HCT116 (cell line): ENCODE data around the gene SEC23A. TPM values are rescaled to one million over a fixed set of nuclear protein-coding genes. Genes with fewer than 3 reads are reported as not detected.

Experiments used
- ATAC-seq: fragments of 200-7000 bp; cut with Tn5 transposase; 2 replicates; pipeline ENCODE4 v1.9.1; 2020; ENCODE audit warnings: mild to moderate bottlenecking, moderate library complexity
- BruUV-seq: library from RNA; stranded (reverse); fragments of 400-500 nt; replicated peaks from 2 replicates; lab custom pipeline; 2021; lab: Mats Ljungman, UMichigan
- CTCF ChIA-PET: fragments of 300-600 bp; sonication (Branson Sonifier 250); formaldehyde crosslinking; loops from one replicate; lab custom pipeline; 2021; ENCODE audit warnings: antibody characterized with exemption; lab: Charles Lee
- POLR2A ChIA-PET: fragments of 300-600, 350-600 bp; sonication (Branson Sonifier 250); formaldehyde crosslinking; loops from one replicate; lab custom pipeline; 2021; ENCODE audit warnings: antibody characterized with exemption; lab: Charles Lee
- RAD21 ChIA-PET, 2 experiments: fragments of 300-600 bp; sonication (Branson Sonifier 250); formaldehyde crosslinking; loops; one replicate each; lab custom pipeline; 2023; ENCODE audit warnings: low total read pairs in 2 of 2; ENCODE audit not compliant: uncharacterized antibody in 2 of 2, unreplicated experiment in 2 of 2, low non-redundant PET in 1 of 2; lab: Charles Lee
- DNase-seq: peaks from one replicate; pipeline ENCODE4 v3.0.0-alpha.2; 2010; ENCODE audit warnings: low read depth, low spot score
- H2AFZ ChIP-seq: fragments of 200-600 bp; shearing (Covaris generic), sonication (generic); 2 replicates; pipeline ENCODE4 v1.6.1; 2017; ENCODE audit warnings: low read depth, mixed run types, mixed read lengths, antibody characterized with exemption, low read length; ENCODE audit not compliant: poor library complexity, severe bottlenecking
- H3K27ac ChIP-seq: 2 replicates; pipeline ENCODE4 v1.5.1; 2012; ENCODE audit warnings: low read depth, low read length
- H3K27me3 ChIP-seq: fragments of 200-600 bp; sonication (generic); 2 replicates; pipeline ENCODE4 v1.6.1; 2016; ENCODE audit warnings: mixed run types, low read length, mixed read lengths; ENCODE audit not compliant: insufficient read depth
- H3K36me3 ChIP-seq, 2 experiments: fragments of 200-500 bp in 1 of 2; fragments of 200-600 bp in 1 of 2; sonication (Bioruptor generic) in 1 of 2; sonication (generic) in 1 of 2; 2 replicates each; pipeline versions ENCODE4 v1.5.1 to v1.6.1; 2014 to 2016; ENCODE audit warnings: low read length in 2 of 2, inconsistent platforms in 1 of 2, mixed read lengths in 1 of 2, mixed run types in 1 of 2; ENCODE audit not compliant: insufficient read depth in 2 of 2, control insufficient read depth in 1 of 2
- H3K4me1 ChIP-seq, 2 experiments: fragments of 200-600 bp in 1 of 2; sonication (generic) in 1 of 2; 2 replicates each; pipeline versions ENCODE4 v1.5.1 to v1.6.1; 2012 to 2017; ENCODE audit warnings: low read length in 2 of 2, inconsistent platforms in 1 of 2, mild to moderate bottlenecking in 1 of 2, mixed read lengths in 1 of 2, mixed run types in 1 of 2, moderate library complexity in 1 of 2; ENCODE audit not compliant: insufficient read depth in 2 of 2, control insufficient read depth in 1 of 2
- H3K4me2 ChIP-seq: fragments of 200-600 bp; sonication (generic); 2 replicates; pipeline ENCODE4 v1.6.1; 2017; ENCODE audit warnings: mixed run types, low read length, mixed read lengths
- H3K4me3 ChIP-seq, 2 experiments: fragments of 200-600 bp in 1 of 2; sonication (generic) in 1 of 2; replicated peaks in 1 of 2; 2 replicates each; pipeline ENCODE4 v1.5.1; 2011 to 2016; ENCODE audit warnings: low read length in 2 of 2, control low read depth in 1 of 2, low read depth in 1 of 2, mild to moderate bottlenecking in 1 of 2, mixed read lengths in 1 of 2, mixed run types in 1 of 2
- H3K79me2 ChIP-seq: fragments of 200-600 bp; sonication (generic); 2 replicates; pipeline ENCODE4 v1.6.1; 2017; ENCODE audit warnings: mild to moderate bottlenecking, mixed run types, low read length, moderate library complexity, mixed read lengths; ENCODE audit not compliant: insufficient read depth
- H3K9ac ChIP-seq: fragments of 200-600 bp; sonication (generic); 2 replicates; pipeline ENCODE4 v1.6.1; 2016; ENCODE audit warnings: low read length, mixed read lengths
- H3K9me2 ChIP-seq: fragments of 200-600 bp; sonication (generic), shearing (Covaris generic); 2 replicates; pipeline ENCODE4 v1.6.1; 2017; ENCODE audit warnings: mixed run types, mild to moderate bottlenecking, moderate library complexity; ENCODE audit not compliant: insufficient read depth
- H3K9me3 ChIP-seq, 2 experiments: fragments of 200-500 bp in 1 of 2; fragments of 200-600 bp in 1 of 2; sonication (Bioruptor generic) in 1 of 2; sonication (generic) in 1 of 2; 2 replicates each; pipeline ENCODE4 v1.6.1; 2014 to 2017; ENCODE audit warnings: low read length in 2 of 2, mixed read lengths in 2 of 2, inconsistent platforms in 1 of 2, low read depth in 1 of 2, mild to moderate bottlenecking in 1 of 2, mixed run types in 1 of 2, moderate library complexity in 1 of 2; ENCODE audit not compliant: control insufficient read depth in 1 of 2, insufficient read depth in 1 of 2
- H4K20me1 ChIP-seq: fragments of 200-600 bp; sonication (generic), shearing (Covaris generic); 2 replicates; pipeline ENCODE4 v1.6.1; 2017; ENCODE audit warnings: mixed run types, mild to moderate bottlenecking, moderate library complexity; ENCODE audit not compliant: insufficient read depth
- ATF3 ChIP-seq: IDR thresholded peaks from 2 replicates; pipeline ENCODE4 v1.6.1; 2012
- CBX3 ChIP-seq: IDR thresholded peaks from 2 replicates; pipeline ENCODE4 v1.6.1; 2012; ENCODE audit warnings: low read depth
- CEBPB ChIP-seq: IDR thresholded peaks from 2 replicates; pipeline ENCODE4 v1.6.1; 2012; ENCODE audit warnings: low read depth
- CTCF ChIP-seq, 3 experiments: fragments of 200-600 bp in 1 of 3; sonication (generic) in 1 of 3; IDR thresholded peaks in 2 of 3; conservative IDR thresholded peaks in 1 of 3; 2 replicates each; pipeline ENCODE4 v1.5.1; 2012 to 2017; ENCODE audit warnings: low read depth in 2 of 3, low read length in 2 of 3, antibody characterized with exemption in 1 of 3, borderline replicate concordance in 1 of 3, control low read depth in 1 of 3, mild to moderate bottlenecking in 1 of 3, mixed read lengths in 1 of 3, mixed run types in 1 of 3, moderate library complexity in 1 of 3; ENCODE audit not compliant: insufficient read depth in 1 of 3
- EGR1 ChIP-seq: IDR thresholded peaks from 2 replicates; pipeline ENCODE4 v1.6.1; 2012; ENCODE audit warnings: low read depth
- EZH2 ChIP-seq: fragments of 200-600 bp; sonication (generic); IDR thresholded peaks from 2 replicates; pipeline ENCODE4 v1.6.1; 2017; ENCODE audit warnings: antibody characterized with exemption, mixed run types
- MAX ChIP-seq: IDR thresholded peaks from 2 replicates; pipeline ENCODE4 v1.6.1; 2012
- POLR2A ChIP-seq: IDR thresholded peaks from 2 replicates; pipeline ENCODE4 v1.7.0; 2011; ENCODE audit warnings: borderline replicate concordance; ENCODE audit not compliant: insufficient read depth, insufficient read length; ENCODE audit errors: extremely low read depth
- POLR2AphosphoS5 ChIP-seq: IDR thresholded peaks from 2 replicates; pipeline ENCODE4 v1.6.1; 2011; ENCODE audit warnings: mild to moderate bottlenecking, low read depth, low read length, moderate library complexity
- SIN3A ChIP-seq: IDR thresholded peaks from 2 replicates; pipeline ENCODE4 v1.6.1; 2012; ENCODE audit warnings: low read depth
- SRF ChIP-seq: IDR thresholded peaks from 2 replicates; pipeline ENCODE4 v1.6.1; 2012; ENCODE audit warnings: low read depth
- ZBTB33 ChIP-seq: IDR thresholded peaks from 2 replicates; pipeline ENCODE4 v1.6.1; 2011; ENCODE audit warnings: mild to moderate bottlenecking, low read length, moderate library complexity; ENCODE audit not compliant: insufficient replicate concordance; ENCODE audit errors: extremely low read depth
- ZNF274 ChIP-seq: fragments of 200-500 bp; sonication (Bioruptor generic); IDR thresholded peaks from 2 replicates; pipeline ENCODE4 v1.6.1; 2014; ENCODE audit warnings: mild to moderate bottlenecking, low read depth, low read length, inconsistent platforms
- intact Hi-C: fragments of 100-400 bp; cut with micrococcal nuclease; formaldehyde crosslinking; loops from 2 replicates; pipeline ENCODE4 v1.10.0; 2022
- total RNA-seq: library from RNA; stranded (reverse); gene quantifications from one replicate; pipeline ENCODE4 v1.2.1, GENCODE V29; 2021; ENCODE audit not compliant: unreplicated experiment

SEC23A gene
- total RNA-seq, 1 experiment from 2014 or later, result 81.7 TPM

- TF ChIP-seq ZBTB33 (no peak), SIN3A (no peak), POLR2AphosphoS5 (no peak), SRF (no peak)
Observed at GRCh38 chr14:39030209-39030608, 72.8 kb downstream of the SEC23A start (continued).

GRCh38 chr14:39029789-39030188 is 73.2 kb downstream of the SEC23A start:
- DNase-seq (no peak), ATAC-seq (no peak)
- Histone ChIP-seq H3K9me3 (no peaks in the 10 kb centered on the region), H3K9ac (no peak overlapping the region), H3K27ac (no peak overlapping the region), H3K79me2 (no peaks in the 10 kb centered on the region), H3K27me3 (no peaks in the 10 kb centered on the region), H3K9me2 (no peaks in the 10 kb centered on the region), H3K36me3 (peaks cover 4 to 16% of the 10 kb centered on the region in 2 experiments; a peak in 1 of 4 replicates), H2AFZ (no peak overlapping the region), H3K4me2 (no peak overlapping the region), H4K20me1 (no peaks in the 10 kb centered on the region), H3K4me3 (no peak overlapping the region), H3K4me1 (no peaks in the 10 kb centered on the region)
- POLR2A ChIA-PET, result no interaction called here
- RAD21 ChIA-PET, result no interaction called here
- no peak for TF ChIP-seq CBX3
- TF ChIP-seq EZH2, result no peak
- TF ChIP-seq EGR1, result no peak
- TF ChIP-seq POLR2A, result no peak
- TF ChIP-seq CTCF (IDR thresholded peaks at IDR 0.05 in 2 of 3, conservative IDR thresholded peaks at IDR 0.05 in 1 of 3; ENCODE audit: borderline replicate concordance in 1 of 3, insufficient read depth in 1 of 3, low read depth in 2 of 3, low read length in 2 of 3), result no peak
- no peak for TF ChIP-seq ZNF274
- TF ChIP-seq CEBPB, result no peak
- TF ChIP-seq ATF3, result no peak
- TF ChIP-seq MAX, result no peak
- intact Hi-C loops, result no loop called here
- no TSS peak for BruUV-seq
- CTCF ChIA-PET, result no interaction called here
